AG09319 (cell line): ENCODE measurements around the gene ADGRL3.

ENCODE experiments used
- DNase-seq: peaks from one replicate; pipeline ENCODE4 v3.0.0-alpha.2; 2010; ENCODE audit warnings: low read depth; ENCODE audit errors: extremely low read depth
- TF ChIP-seq, protein P1 (sequence below): IDR thresholded peaks from 2 replicates; pipeline ENCODE4 v1.5.1; 2011; ENCODE audit warnings: low read depth, mild to moderate bottlenecking, inconsistent platforms, low read length, moderate library complexity

The ADGRL3 gene

DNA sequence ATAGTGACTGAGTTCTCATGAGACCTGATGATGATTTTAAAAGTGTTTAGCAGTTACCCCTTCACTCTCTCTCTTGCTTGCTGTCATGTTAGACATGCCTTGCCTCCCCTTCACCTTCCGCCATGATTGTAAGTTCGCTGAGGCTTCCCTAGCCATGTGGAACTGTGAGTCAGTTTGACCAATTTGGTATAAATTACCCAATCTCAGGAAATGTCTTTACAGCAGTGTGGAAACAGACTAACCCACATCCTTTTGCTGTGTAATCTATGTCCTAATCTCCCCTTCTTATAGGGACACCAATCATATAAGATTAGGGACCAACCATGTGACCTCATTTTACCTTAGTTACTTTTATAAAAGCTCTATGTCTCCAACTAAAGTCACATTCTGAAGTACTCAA, 677.8 kb downstream of the ADGRL3 start:
- TF ChIP-seq, protein P1, sequence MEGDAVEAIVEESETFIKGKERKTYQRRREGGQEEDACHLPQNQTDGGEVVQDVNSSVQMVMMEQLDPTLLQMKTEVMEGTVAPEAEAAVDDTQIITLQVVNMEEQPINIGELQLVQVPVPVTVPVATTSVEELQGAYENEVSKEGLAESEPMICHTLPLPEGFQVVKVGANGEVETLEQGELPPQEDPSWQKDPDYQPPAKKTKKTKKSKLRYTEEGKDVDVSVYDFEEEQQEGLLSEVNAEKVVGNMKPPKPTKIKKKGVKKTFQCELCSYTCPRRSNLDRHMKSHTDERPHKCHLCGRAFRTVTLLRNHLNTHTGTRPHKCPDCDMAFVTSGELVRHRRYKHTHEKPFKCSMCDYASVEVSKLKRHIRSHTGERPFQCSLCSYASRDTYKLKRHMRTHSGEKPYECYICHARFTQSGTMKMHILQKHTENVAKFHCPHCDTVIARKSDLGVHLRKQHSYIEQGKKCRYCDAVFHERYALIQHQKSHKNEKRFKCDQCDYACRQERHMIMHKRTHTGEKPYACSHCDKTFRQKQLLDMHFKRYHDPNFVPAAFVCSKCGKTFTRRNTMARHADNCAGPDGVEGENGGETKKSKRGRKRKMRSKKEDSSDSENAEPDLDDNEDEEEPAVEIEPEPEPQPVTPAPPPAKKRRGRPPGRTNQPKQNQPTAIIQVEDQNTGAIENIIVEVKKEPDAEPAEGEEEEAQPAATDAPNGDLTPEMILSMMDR: no peak
- no peak for DNase-seq

GRCh38 chr4:61882381-61882780, 682.3 kb downstream of the ADGRL3 start:
- no peak for DNase-seq
- TF ChIP-seq, protein P1: no peak

DNA sequence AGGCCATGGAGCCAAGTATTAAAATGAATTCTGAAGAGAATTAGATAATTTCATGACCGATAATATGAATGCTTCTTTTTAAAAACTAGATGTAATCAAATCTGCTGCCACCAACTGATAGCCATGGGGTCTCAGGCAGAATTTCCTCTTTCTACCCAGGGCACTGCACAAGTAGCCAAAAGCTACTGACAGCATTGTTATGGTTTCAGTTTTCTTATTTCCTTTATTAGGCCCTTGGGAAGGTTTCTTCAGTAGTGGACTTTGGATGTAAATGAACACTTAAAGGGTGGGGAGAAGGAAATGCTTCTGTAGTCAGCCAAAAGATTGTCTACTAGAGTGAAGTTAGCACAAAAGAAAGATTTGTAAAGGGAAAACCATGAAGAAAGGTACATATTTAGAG, 686.0 kb downstream of the ADGRL3 start:
- no peak for DNase-seq
- TF ChIP-seq, protein P1: no peak

- DNase-seq: no peak
- TF ChIP-seq, protein P1: no peak
These were observed 689.0 kb downstream of the ADGRL3 start for GRCh38 chr4:61889117-61889516.

DNA sequence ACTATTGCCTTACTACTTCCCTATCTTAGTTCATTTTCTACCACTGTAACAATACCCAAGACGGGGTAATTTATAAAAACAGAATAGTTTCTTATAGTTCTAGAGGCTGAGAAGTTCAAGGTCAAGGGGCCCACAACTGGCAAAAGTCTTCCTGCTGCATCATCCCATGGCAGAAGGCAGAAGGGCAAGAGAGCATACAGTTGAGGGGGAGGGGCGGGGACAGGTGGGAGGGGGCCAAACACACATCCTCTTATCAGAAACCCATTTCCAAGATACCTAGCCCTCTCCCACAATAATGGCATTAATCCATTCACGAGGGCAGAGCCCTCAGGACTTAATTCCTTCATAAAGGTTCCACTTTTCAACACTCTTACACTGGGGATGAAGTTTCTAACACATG, 690.2 kb downstream of the ADGRL3 start:
- DNase-seq: no peak
- TF ChIP-seq, protein P1: no peak

GRCh38 chr4:61891953-61892352, 691.8 kb downstream of the ADGRL3 start:
- no peak for DNase-seq
- TF ChIP-seq, protein P1: no peak

DNA sequence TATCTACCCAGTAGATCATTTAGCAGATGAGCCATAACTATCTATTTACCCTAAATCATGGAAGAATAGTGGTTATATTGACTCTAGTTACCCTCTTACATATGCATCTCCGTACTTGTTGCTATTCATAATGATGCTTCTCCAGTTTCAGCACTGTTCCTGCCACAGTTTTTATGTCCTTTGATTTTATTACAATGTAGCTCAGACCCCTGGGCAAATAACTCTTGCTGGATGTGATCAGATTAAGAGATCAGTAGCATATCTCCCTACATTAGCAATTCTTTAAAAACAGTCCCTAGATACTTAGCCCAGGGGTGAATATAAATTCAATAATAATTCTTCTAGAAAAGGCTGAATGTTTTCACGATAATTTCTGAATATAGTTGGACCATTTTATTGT, 696.5 kb downstream of the ADGRL3 start:
- DNase-seq: no peak
- TF ChIP-seq, protein P1: no peak

- TF ChIP-seq, protein P1: no peak
- no peak for DNase-seq
These were observed 708.9 kb downstream of the ADGRL3 start for GRCh38 chr4:61909031-61909430.
